Left ventricle myocardium inferior (tissue), 1 donor: ENCODE data around the gene UST. TPM values are rescaled to one million over a fixed set of nuclear protein-coding genes. Genes with fewer than 3 reads are reported as not detected.

Experiments
- DNase-seq: peaks from one replicate; pipeline ENCODE4 v3.0.0-alpha.2; 2020
- H3K27ac ChIP-seq: fragments of 200-600 bp; replicated peaks from 2 replicates; pipeline ENCODE4 v1.8.0; 2021
- H3K27me3 ChIP-seq: fragments of 200-600 bp; 2 replicates; pipeline ENCODE4 v1.8.0; 2021; ENCODE audit warnings: low read depth
- H3K36me3 ChIP-seq: fragments of 200-600 bp; 2 replicates; pipeline ENCODE4 v1.8.0; 2021
- H3K4me1 ChIP-seq: fragments of 200-600 bp; 2 replicates; pipeline ENCODE4 v1.8.0; 2021
- H3K4me3 ChIP-seq: fragments of 200-600 bp; 2 replicates; pipeline ENCODE4 v1.8.0; 2021; ENCODE audit warnings: mild to moderate bottlenecking, moderate library complexity
- H3K9me3 ChIP-seq: fragments of 200-600 bp; replicated peaks from 2 replicates; pipeline ENCODE4 v1.8.0; 2021
- CTCF ChIP-seq: fragments of 200-600 bp; IDR thresholded peaks from 2 replicates; pipeline ENCODE4 v1.8.0; 2021; ENCODE audit warnings: antibody characterized with exemption, mild to moderate bottlenecking, borderline replicate concordance
- intact Hi-C: fragments of 100-400 bp; cut with micrococcal nuclease; formaldehyde crosslinking; loops from one replicate; pipeline ENCODE4 v1.11.0; 2022
- total RNA-seq: library from RNA; stranded (reverse); fragmentation: NEBNext Ultra II Directional; extraction: Animal tissue kit (Norgen Biotek cat#: 25700); gene quantifications from one replicate; pipeline ENCODE4 v1.2.1, GENCODE V29; 2021
- donor health status: DM: no; HTN: yes; CAD: no; lungs with severe emphysema.

The UST gene
- total RNA-seq, 1 donor from 2014 or later = 3.3 TPM

GRCh38 chr6:148890652-148891404 is 144.0 kb downstream of the UST start:
- Histone ChIP-seq H3K27ac (peak overlapping the region; percentile 36), H3K9me3 (no peaks in the 10 kb centered on the region), H3K4me1 (peaks cover 26% of the 10 kb centered on the region), H3K27me3 (no peaks in the 10 kb centered on the region), H3K36me3 (no peaks in the 10 kb centered on the region), H3K4me3 (no peak overlapping the region)
- intact Hi-C loops = no loop called here
- TF ChIP-seq CTCF = no peak
- DNase-seq = no peak

DNA sequence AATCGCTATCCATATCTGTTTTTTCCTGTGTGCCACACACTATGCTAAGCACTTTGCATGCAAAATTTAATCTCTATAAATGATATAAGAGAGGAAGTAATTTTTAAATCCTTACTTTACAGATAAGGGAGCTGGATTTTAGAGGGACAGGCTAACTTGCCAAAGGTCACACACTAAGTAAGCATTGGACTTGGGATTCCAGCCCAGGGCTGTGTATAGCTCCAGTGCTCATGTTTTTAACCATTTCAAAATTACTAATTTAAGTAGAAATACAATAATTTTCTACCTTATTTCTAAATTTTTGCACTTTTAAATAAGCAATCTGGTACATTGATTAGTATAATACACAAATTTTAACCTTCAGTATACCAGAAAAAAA is 144.6 kb downstream of the UST start:
- Histone ChIP-seq H3K36me3 (no peaks in the 10 kb centered on the region), H3K27ac (no peak overlapping the region), H3K4me3 (no peak overlapping the region), H3K9me3 (no peaks in the 10 kb centered on the region), H3K27me3 (no peaks in the 10 kb centered on the region), H3K4me1 (peaks cover 26% of the 10 kb centered on the region)
- no peak for TF ChIP-seq CTCF
- DNase-seq = no peak
- intact Hi-C loops = no loop called here

DNA sequence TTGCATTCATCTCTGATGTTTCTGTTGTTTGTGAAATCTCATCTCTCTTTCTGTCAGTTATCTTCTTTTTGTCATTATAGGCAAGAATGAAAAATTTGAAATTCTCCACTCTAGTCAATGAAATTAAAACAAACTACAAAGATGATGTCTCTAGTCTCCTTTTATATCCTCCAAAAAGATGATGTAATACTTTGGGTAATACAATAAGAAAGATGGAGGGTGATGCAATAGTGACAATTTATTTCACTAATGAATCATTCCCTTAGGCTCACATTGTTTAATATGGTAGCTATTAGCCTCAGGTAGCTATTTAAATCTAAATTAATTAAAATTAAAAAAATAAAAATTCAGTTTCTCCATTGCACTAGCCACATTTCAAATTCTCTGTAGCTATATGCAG is 145.4 kb downstream of the UST start:
- Histone ChIP-seq H3K9me3 (no peaks in the 10 kb centered on the region), H3K27me3 (no peaks in the 10 kb centered on the region), H3K27ac (no peak overlapping the region), H3K4me3 (no peak overlapping the region), H3K4me1 (peaks cover 26% of the 10 kb centered on the region), H3K36me3 (no peaks in the 10 kb centered on the region)
- intact Hi-C loops = no loop called here
- DNase-seq = no peak
- TF ChIP-seq CTCF = no peak

DNA sequence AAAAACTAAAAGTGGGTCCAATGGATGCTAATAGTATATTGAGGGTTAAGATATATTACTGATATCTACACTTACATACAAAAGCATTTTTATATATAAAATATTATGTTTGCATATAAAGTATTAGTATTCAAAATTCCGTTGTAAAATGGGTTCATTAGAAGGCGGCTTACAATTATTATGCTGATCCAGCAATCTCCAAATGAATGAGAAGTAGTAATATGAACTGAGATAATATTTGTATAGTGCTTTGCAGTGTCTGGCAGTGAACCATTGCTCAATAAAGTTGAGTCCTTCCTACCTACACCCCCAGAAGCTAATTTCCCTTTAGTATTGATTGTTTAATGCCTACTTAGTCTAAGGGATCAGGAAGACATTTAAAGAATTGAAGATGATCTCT is 146.2 kb downstream of the UST start:
- Histone ChIP-seq H3K36me3 (no peaks in the 10 kb centered on the region), H3K27ac (no peak overlapping the region), H3K4me3 (no peak overlapping the region), H3K27me3 (no peaks in the 10 kb centered on the region), H3K9me3 (no peaks in the 10 kb centered on the region), H3K4me1 (peaks cover 26% of the 10 kb centered on the region)
- TF ChIP-seq CTCF = no peak
- no peak for DNase-seq
- intact Hi-C loops = no loop called here

DNA sequence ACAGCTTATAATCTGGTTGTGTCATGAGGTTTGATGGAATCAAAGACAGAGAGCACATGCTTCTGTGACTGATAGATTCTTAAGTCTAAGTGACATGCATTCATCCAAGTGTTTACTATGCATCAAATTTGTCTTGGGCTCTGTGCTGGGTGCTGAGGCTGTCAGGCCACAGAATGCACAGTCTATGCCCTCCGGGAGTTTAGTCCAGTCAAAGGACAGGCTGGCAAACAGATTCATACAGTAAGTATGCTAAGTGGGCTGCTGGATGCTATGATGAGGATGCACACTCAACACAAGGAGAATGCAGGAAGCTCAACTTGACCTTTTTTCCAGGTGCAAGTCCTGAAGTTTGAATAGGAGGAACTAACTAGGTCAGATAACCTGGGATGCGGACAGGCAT is 146.7 kb downstream of the UST start:
- Histone ChIP-seq H3K27ac (no peak overlapping the region), H3K27me3 (no peaks in the 10 kb centered on the region), H3K9me3 (no peaks in the 10 kb centered on the region), H3K4me3 (no peak overlapping the region), H3K36me3 (no peaks in the 10 kb centered on the region), H3K4me1 (peaks cover 26% of the 10 kb centered on the region)
- TF ChIP-seq CTCF = no peak
- intact Hi-C loops = no loop called here
- DNase-seq = no peak
